ENCODE data around the gene TSPAN33.
A peak's percentile ranks its signal among the peaks of the same experiment; 100 is the strongest.
"Not testable (repeated sequence)": the region's sequence is repeated elsewhere in the genome, so short reads cannot be mapped to it uniquely, and the experiment has no call there.

TSPAN33 gene

DNA sequence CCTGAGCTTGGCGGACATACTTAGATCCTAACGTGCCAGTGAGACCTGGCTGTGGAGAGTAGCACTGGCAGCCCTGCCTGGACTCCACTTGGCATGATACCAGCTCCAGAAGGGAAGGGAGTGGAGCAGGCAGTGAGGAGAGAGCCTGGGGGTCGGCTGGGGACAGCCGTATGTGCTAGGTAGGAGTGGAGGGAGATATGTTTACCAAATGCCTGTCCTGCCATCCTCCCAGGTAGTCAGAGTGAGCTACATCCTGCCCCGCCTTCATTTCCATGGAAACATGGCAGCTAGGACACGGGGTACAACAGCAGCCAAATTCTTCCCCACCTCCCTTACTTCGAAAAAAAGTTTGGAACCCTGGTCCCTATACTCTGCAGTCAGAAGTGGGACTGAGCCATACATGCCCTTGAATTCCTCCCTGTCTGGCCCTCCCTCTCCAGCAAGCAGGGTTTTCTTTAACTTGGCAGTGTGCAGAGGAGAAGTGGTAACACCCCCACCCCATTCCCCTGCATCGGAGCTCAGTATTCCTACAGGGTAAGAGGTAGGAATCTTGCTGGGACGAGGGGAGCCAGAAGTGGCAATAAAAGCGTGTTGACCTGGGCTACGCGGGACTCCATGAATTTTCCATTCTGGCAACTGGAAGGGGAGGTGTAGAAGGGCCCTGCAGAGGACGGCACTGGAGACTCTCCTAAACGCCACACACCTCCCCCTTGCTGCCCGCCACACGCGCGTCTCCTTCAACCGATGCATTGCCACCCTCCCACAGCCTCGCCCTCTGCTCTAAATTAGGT, 23.9 kb downstream of the TSPAN33 start:
- no peak for DNase-seq (ENCODE audit: low read depth, low spot score)
- no peak overlapping the region for H3K27ac ChIP-seq

DNA sequence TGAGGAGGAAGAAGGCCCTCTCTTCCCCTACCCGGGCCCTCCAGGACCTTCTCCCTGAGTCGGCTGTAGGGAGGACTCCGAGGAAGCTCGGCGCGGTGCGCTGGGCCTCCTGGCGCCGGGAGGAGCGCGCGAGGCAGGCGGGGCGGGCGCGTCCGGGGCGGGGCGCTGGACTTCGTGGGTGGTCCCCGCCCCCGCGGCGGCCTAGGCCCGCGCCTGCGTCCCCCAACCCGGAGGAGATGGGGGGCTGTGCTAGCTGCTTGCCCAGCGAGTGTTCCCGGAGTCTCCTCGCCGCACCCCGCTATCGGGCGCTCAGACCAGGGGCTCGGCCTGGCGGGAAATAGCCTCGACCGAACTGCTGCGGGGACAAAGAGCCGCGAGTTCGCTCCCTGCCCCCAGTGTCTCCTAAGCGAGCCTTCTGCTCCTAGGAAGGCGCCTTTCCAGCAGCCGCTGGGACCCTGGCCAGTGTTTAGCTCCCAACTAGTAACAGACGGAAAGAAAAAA, 24.7 kb downstream of the TSPAN33 start:
- H3K27ac ChIP-seq: no peak overlapping the region
- DNase-seq (ENCODE audit: low read depth, low spot score): no peak

DNA sequence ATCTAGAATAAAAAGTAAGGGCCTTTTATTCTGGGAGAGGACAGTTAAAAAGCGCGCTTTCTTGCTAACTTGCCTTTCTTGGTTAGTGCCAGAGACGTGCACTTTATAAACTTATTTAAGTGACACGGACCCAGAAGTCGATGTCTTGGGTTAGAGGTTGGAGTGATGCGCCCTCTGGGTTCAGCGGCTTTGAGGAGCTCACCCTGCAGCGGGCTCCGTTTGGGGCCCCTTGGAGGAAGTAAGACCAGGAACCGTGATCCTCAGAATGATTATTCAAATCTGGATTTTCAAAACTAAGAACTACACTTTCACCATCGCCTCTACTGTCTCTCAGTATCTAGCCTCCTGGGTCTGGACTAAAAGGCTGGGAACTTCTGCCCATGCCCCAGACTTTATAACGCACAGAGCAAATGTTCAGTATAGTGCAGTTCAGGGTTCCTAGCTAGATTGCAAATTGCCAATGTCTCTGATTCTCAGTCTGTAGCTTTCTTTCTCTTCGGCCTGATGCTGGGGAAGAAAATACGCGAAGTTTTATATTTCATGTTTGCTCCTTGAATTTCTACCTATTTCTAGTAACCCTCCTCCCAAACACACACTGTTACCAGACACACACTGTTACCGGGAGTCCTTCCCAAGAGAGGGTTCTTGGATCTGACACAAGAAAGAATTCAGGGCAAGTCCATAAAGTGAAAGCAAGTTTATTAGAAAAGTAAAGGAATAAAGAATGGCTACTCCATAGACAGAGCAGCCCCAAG, 25.4 kb downstream of the TSPAN33 start:
- H3K27ac ChIP-seq: no peak overlapping the region
- no peak for DNase-seq (ENCODE audit: low read depth, low spot score)

GRCh38 chr7:129170441-129171021, 26.0 kb downstream of the TSPAN33 start:
- DNase-seq (ENCODE audit: low read depth, low spot score): no peak
- no peak overlapping the region for H3K27ac ChIP-seq

- not testable (repeated sequence) for DNase-seq (ENCODE audit: low read depth, low spot score); H3K27ac ChIP-seq
Observed at GRCh38 chr7:129173861-129174260, 29.4 kb downstream of the TSPAN33 start.

DNA sequence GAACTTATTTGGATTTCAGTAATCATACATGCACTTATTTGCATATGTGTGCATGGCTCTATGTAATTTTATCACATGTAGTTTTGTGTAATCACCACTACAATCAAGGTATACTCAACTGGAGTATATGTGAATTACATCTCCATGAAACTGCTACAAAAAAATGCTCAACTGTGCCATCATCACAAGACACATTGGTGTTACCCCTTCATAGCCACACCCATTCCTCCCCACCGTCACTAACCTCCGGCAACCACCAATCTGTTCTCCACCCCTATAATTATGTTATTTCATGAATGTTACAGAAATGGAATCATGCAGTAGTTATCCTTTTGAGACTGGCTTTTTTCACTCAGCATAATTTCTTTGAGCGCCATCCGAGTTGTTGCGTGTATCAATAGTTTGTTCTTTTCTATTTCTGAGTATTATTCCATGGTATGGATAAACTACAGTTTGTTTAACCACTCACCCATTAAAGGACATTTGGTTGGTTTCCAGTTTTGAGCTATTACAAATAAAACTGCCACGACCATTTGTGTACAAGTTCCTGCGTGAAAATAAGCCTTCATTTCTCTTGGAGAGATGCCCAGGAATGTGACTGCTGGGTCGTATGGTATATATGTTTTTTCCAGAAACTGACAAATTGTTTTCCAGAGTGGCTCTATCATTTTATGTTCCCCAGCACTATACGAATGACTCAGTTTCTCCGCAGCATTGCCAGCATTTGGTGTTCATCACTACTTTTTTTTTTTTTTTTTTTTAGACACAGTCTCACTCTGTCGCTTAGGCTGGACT, 32.6 kb downstream of the TSPAN33 start:
- no peak for DNase-seq (ENCODE audit: low read depth, low spot score)

DNA sequence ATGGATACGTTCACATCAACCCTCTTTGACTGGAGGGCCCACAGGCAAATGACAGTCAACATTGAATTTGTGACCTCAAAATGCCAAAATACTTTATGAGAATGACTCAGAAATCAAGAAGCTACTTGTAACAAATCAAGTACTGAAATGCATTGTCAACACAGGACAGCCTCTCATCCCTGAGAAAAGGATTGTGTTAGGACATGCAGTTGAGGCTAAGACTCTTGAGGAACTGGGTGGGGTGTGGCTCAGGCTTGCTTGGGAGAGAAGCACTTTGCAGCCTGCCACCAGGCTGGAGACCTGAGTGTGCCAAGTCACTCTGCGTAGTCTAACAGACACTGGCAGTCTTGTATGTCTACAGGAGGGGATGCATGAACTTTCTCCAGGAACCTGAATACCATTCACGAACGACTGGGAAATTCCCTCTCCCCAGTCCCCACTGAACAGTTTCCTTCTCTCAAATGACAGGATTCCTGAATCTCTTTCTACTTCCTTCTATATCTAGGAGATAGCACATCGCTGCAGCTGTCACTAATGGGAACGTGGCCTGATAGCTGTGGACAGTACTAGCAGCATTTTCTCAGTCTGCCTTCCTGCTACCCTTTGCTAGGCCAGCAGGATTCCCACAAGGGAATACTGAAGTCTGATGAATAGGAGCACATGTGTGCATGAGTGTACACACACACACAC, 40.6 kb downstream of the TSPAN33 start:
- H3K27ac ChIP-seq: no peak overlapping the region
- DNase-seq (ENCODE audit: low read depth, low spot score): peak; percentile 74

More for the DNA sequence above, 32.6 kb downstream of the TSPAN33 start:
- H3K27ac ChIP-seq: no peak overlapping the region

GRCh38 chr7:129186749-129187260, 42.3 kb downstream of the TSPAN33 start:
- DNase-seq (ENCODE audit: low read depth, low spot score): no peak
- H3K27ac ChIP-seq: no peak overlapping the region

DNA sequence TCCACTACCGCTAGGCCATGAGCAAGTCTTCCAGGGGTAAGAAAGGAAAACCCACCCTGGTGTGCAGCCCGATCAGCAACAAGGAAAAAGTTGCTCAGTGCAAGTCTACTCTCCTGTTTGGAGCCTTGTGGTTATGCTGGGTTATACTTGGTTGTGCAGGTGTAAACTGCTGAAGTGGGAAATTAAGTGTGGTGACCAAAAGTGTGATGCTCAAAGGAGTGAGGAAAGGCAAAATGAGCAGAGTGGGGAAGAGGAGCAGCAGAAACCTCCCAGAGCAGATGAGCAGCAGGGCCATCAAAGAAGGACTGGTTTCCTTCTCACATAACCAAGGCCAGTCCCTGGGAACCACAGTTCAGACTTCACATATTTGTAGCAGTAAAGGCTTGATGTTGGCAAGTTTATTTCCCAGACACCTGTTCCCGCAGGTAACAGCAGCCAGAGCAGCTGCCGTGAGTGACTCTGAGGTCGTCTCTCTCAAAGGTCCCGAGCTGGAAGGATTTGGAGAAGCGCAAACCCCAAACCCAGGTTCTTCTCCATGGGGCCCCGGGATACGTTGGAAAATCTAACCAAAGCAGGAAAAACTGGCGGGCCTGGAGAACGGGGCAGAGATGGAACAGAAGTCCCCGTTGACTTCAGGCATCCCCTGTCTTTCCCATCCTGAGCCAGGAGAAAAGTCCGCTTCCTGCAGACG, 43.3 kb downstream of the TSPAN33 start:
- DNase-seq (ENCODE audit: low read depth, low spot score): no peak
- no peak overlapping the region for H3K27ac ChIP-seq

GRCh38 chr7:129188372-129188891, 43.9 kb downstream of the TSPAN33 start, which contains the start of gene SMO:
SMO (plus strand) TSS chr7:129188633; CDS start chr7:129189152, 519 bp downstream.
- no peak within 1 kb of the TSS for H3K27ac ChIP-seq
- DNase-seq (ENCODE audit: low read depth, low spot score): no peak

DNA sequence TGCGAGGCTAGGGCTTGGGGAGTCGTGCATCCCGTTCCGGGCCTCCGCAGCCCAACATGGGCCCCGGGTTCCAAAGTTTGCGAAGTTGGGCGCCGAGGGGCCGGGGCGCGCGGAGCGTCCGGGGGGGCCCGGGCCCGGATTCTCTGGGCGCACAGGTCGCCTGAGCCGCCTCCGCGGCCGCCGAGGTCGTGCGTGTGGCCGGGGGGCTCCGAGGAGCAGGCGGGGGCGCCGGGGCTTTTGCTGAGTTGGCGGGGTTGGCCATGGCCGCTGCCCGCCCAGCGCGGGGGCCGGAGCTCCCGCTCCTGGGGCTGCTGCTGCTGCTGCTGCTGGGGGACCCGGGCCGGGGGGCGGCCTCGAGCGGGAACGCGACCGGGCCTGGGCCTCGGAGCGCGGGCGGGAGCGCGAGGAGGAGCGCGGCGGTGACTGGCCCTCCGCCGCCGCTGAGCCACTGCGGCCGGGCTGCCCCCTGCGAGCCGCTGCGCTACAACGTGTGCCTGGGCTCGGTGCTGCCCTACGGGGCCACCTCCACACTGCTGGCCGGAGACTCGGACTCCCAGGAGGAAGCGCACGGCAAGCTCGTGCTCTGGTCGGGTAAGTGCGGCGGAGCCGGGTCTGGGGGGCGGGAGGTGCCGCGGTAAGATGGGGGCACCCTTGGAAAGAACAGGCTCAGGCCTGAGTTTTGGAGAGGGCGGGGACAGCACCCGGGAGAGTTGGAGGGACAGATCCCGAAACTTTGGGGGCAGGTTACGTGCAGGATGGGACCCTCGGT, 44.6 kb downstream of the TSPAN33 start:
- DNase-seq (ENCODE audit: low read depth, low spot score): no peak
- no peak overlapping the region for H3K27ac ChIP-seq

- DNase-seq (ENCODE audit: low read depth, low spot score): no peak
- H3K27ac ChIP-seq: no peak overlapping the region
Observed at GRCh38 chr7:129189661-129190310, 45.3 kb downstream of the TSPAN33 start.

- DNase-seq (ENCODE audit: low read depth, low spot score): no peak
- no peak overlapping the region for H3K27ac ChIP-seq
Observed at GRCh38 chr7:129191272-129191671, 46.8 kb downstream of the TSPAN33 start.

GRCh38 chr7:129193892-129194291, 49.4 kb downstream of the TSPAN33 start:
- no peak overlapping the region for H3K27ac ChIP-seq
- no peak for DNase-seq (ENCODE audit: low read depth, low spot score)

GRCh38 chr7:129197771-129198170, 53.3 kb downstream of the TSPAN33 start:
- H3K27ac ChIP-seq: no peak overlapping the region
- no peak for DNase-seq (ENCODE audit: low read depth, low spot score)

- no peak overlapping the region for H3K27ac ChIP-seq
- no peak for DNase-seq (ENCODE audit: low read depth, low spot score)
Observed at GRCh38 chr7:129199406-129199805, 54.9 kb downstream of the TSPAN33 start.

- H3K27ac ChIP-seq: no peak overlapping the region
- DNase-seq (ENCODE audit: low read depth, low spot score): no peak
Observed at GRCh38 chr7:129202058-129202777, 57.7 kb downstream of the TSPAN33 start.
